GM19324 (cell line): ENCODE measurements around the gene TADA3.

Source experiments
- ATAC-seq: cut with Tn5 transposase; IDR thresholded peaks from one replicate; pipeline ENCODE4 v1.9.1; 2021; ENCODE audit warnings: mild to moderate bottlenecking, moderate library complexity; ENCODE audit not compliant: unreplicated experiment, low FRiP score

Gene TADA3

GRCh38 chr3:9809615-9810432 lies 17.6 kb upstream of the TADA3 start, which contains the start of gene TTLL3:
Gene TTLL3, plus strand, starts transcription at chr3:9810262. Its CDS starts 400 bp downstream, at chr3:9810662.
- peak; percentile 66 for ATAC-seq

- peak; percentile 17 for ATAC-seq
Observed at GRCh38 chr3:9809239-9809614, 17.0 kb upstream of the TADA3 start.

GRCh38 chr3:9808345-9809037 lies 16.2 kb upstream of the TADA3 start:
- ATAC-seq = peak; percentile 52

- ATAC-seq = no peak
Observed at GRCh38 chr3:9807981-9808344, 15.7 kb upstream of the TADA3 start.

- ATAC-seq = no peak
Observed at GRCh38 chr3:9806688-9807589, 14.7 kb upstream of the TADA3 start.

- no peak for ATAC-seq
Observed at GRCh38 chr3:9806137-9806536, 13.9 kb upstream of the TADA3 start.

- no peak for ATAC-seq
Observed at GRCh38 chr3:9804996-9805395, 12.7 kb upstream of the TADA3 start.

- ATAC-seq = no peak
Observed at GRCh38 chr3:9803494-9803893, 11.2 kb upstream of the TADA3 start.

GRCh38 chr3:9800529-9800928 lies 8.3 kb upstream of the TADA3 start:
- no peak for ATAC-seq

GRCh38 chr3:9797196-9797945 lies 5.1 kb upstream of the TADA3 start:
- no peak for ATAC-seq

GRCh38 chr3:9795207-9795606 lies 2.9 kb upstream of the TADA3 start:
- ATAC-seq = no peak

GRCh38 chr3:9794400-9794799 lies 2.1 kb upstream of the TADA3 start:
- no peak for ATAC-seq

GRCh38 chr3:9793161-9793781 lies 998 bp upstream of the TADA3 start:
- no peak for ATAC-seq

- no peak for ATAC-seq
Observed at GRCh38 chr3:9791790-9792404, 376 bp downstream of the TADA3 start.

GRCh38 chr3:9791127-9791526 lies 1.1 kb downstream of the TADA3 start:
- ATAC-seq = no peak

GRCh38 chr3:9787714-9788113 lies 4.6 kb downstream of the TADA3 start:
- no peak for ATAC-seq

GRCh38 chr3:9786825-9787669 lies 5.2 kb downstream of the TADA3 start:
- ATAC-seq = no peak

GRCh38 chr3:9786209-9786739 lies 6.0 kb downstream of the TADA3 start:
- ATAC-seq = no peak
